HCT116 (cell line): ENCODE measurements around the gene FAM98B. TPM values are rescaled to one million over a fixed set of nuclear protein-coding genes. Genes with fewer than 3 reads are reported as not detected.

Source experiments
- ATAC-seq: fragments of 200-7000 bp; cut with Tn5 transposase; 2 replicates; pipeline ENCODE4 v1.9.1; 2020; ENCODE audit warnings: mild to moderate bottlenecking, moderate library complexity
- BruUV-seq: library from RNA; stranded (reverse); fragments of 400-500 nt; replicated peaks from 2 replicates; lab custom pipeline; 2021; lab: Mats Ljungman, UMichigan
- CTCF ChIA-PET: fragments of 300-600 bp; sonication (Branson Sonifier 250); formaldehyde crosslinking; loops from one replicate; lab custom pipeline; 2021; ENCODE audit warnings: antibody characterized with exemption; lab: Charles Lee
- POLR2A ChIA-PET: fragments of 300-600, 350-600 bp; sonication (Branson Sonifier 250); formaldehyde crosslinking; loops from one replicate; lab custom pipeline; 2021; ENCODE audit warnings: antibody characterized with exemption; lab: Charles Lee
- RAD21 ChIA-PET, 2 experiments: fragments of 300-600 bp; sonication (Branson Sonifier 250); formaldehyde crosslinking; loops; one replicate each; lab custom pipeline; 2023; ENCODE audit warnings: low total read pairs in 2 of 2; ENCODE audit not compliant: uncharacterized antibody in 2 of 2, unreplicated experiment in 2 of 2, low non-redundant PET in 1 of 2; lab: Charles Lee
- DNase-seq: peaks from one replicate; pipeline ENCODE4 v3.0.0-alpha.2; 2010; ENCODE audit warnings: low read depth, low spot score
- H2AFZ ChIP-seq: fragments of 200-600 bp; shearing (Covaris generic), sonication (generic); 2 replicates; pipeline ENCODE4 v1.6.1; 2017; ENCODE audit warnings: low read depth, mixed run types, mixed read lengths, antibody characterized with exemption, low read length; ENCODE audit not compliant: poor library complexity, severe bottlenecking
- H3K27ac ChIP-seq: 2 replicates; pipeline ENCODE4 v1.5.1; 2012; ENCODE audit warnings: low read depth, low read length
- H3K27me3 ChIP-seq: fragments of 200-600 bp; sonication (generic); 2 replicates; pipeline ENCODE4 v1.6.1; 2016; ENCODE audit warnings: mixed run types, low read length, mixed read lengths; ENCODE audit not compliant: insufficient read depth
- H3K36me3 ChIP-seq, 2 experiments: fragments of 200-500 bp in 1 of 2; fragments of 200-600 bp in 1 of 2; sonication (Bioruptor generic) in 1 of 2; sonication (generic) in 1 of 2; 2 replicates each; pipeline versions ENCODE4 v1.5.1 to v1.6.1; 2014 to 2016; ENCODE audit warnings: low read length in 2 of 2, inconsistent platforms in 1 of 2, mixed read lengths in 1 of 2, mixed run types in 1 of 2; ENCODE audit not compliant: insufficient read depth in 2 of 2, control insufficient read depth in 1 of 2
- H3K4me1 ChIP-seq, 2 experiments: fragments of 200-600 bp in 1 of 2; sonication (generic) in 1 of 2; 2 replicates each; pipeline versions ENCODE4 v1.5.1 to v1.6.1; 2012 to 2017; ENCODE audit warnings: low read length in 2 of 2, inconsistent platforms in 1 of 2, mild to moderate bottlenecking in 1 of 2, mixed read lengths in 1 of 2, mixed run types in 1 of 2, moderate library complexity in 1 of 2; ENCODE audit not compliant: insufficient read depth in 2 of 2, control insufficient read depth in 1 of 2
- H3K4me2 ChIP-seq: fragments of 200-600 bp; sonication (generic); 2 replicates; pipeline ENCODE4 v1.6.1; 2017; ENCODE audit warnings: mixed run types, low read length, mixed read lengths
- H3K4me3 ChIP-seq, 2 experiments: fragments of 200-600 bp in 1 of 2; sonication (generic) in 1 of 2; replicated peaks in 1 of 2; 2 replicates each; pipeline ENCODE4 v1.5.1; 2011 to 2016; ENCODE audit warnings: low read length in 2 of 2, control low read depth in 1 of 2, low read depth in 1 of 2, mild to moderate bottlenecking in 1 of 2, mixed read lengths in 1 of 2, mixed run types in 1 of 2
- H3K79me2 ChIP-seq: fragments of 200-600 bp; sonication (generic); 2 replicates; pipeline ENCODE4 v1.6.1; 2017; ENCODE audit warnings: mild to moderate bottlenecking, mixed run types, low read length, moderate library complexity, mixed read lengths; ENCODE audit not compliant: insufficient read depth
- H3K9ac ChIP-seq: fragments of 200-600 bp; sonication (generic); 2 replicates; pipeline ENCODE4 v1.6.1; 2016; ENCODE audit warnings: low read length, mixed read lengths
- H3K9me2 ChIP-seq: fragments of 200-600 bp; sonication (generic), shearing (Covaris generic); 2 replicates; pipeline ENCODE4 v1.6.1; 2017; ENCODE audit warnings: mixed run types, mild to moderate bottlenecking, moderate library complexity; ENCODE audit not compliant: insufficient read depth
- H3K9me3 ChIP-seq, 2 experiments: fragments of 200-500 bp in 1 of 2; fragments of 200-600 bp in 1 of 2; sonication (Bioruptor generic) in 1 of 2; sonication (generic) in 1 of 2; 2 replicates each; pipeline ENCODE4 v1.6.1; 2014 to 2017; ENCODE audit warnings: low read length in 2 of 2, mixed read lengths in 2 of 2, inconsistent platforms in 1 of 2, low read depth in 1 of 2, mild to moderate bottlenecking in 1 of 2, mixed run types in 1 of 2, moderate library complexity in 1 of 2; ENCODE audit not compliant: control insufficient read depth in 1 of 2, insufficient read depth in 1 of 2
- H4K20me1 ChIP-seq: fragments of 200-600 bp; sonication (generic), shearing (Covaris generic); 2 replicates; pipeline ENCODE4 v1.6.1; 2017; ENCODE audit warnings: mixed run types, mild to moderate bottlenecking, moderate library complexity; ENCODE audit not compliant: insufficient read depth
- CBX3 ChIP-seq: IDR thresholded peaks from 2 replicates; pipeline ENCODE4 v1.6.1; 2012; ENCODE audit warnings: low read depth
- CEBPB ChIP-seq: IDR thresholded peaks from 2 replicates; pipeline ENCODE4 v1.6.1; 2012; ENCODE audit warnings: low read depth
- EGR1 ChIP-seq: IDR thresholded peaks from 2 replicates; pipeline ENCODE4 v1.6.1; 2012; ENCODE audit warnings: low read depth
- ELF1 ChIP-seq: IDR thresholded peaks from 2 replicates; pipeline ENCODE4 v1.6.1; 2012; ENCODE audit warnings: low read depth, borderline replicate concordance
- EZH2phosphoT487 ChIP-seq: fragments of 200-600 bp; IDR thresholded peaks from 2 replicates; pipeline ENCODE4 v1.6.1; 2018; ENCODE audit warnings: antibody characterized with exemption, borderline replicate concordance
- JUND ChIP-seq: IDR thresholded peaks from 2 replicates; pipeline ENCODE4 v1.6.1; 2012
- POLR2A ChIP-seq: IDR thresholded peaks from 2 replicates; pipeline ENCODE4 v1.7.0; 2011; ENCODE audit warnings: borderline replicate concordance; ENCODE audit not compliant: insufficient read depth, insufficient read length; ENCODE audit errors: extremely low read depth
- RAD21 ChIP-seq: IDR thresholded peaks from 2 replicates; pipeline ENCODE4 v1.6.1; 2012; ENCODE audit warnings: low read depth, mild to moderate bottlenecking
- SP1 ChIP-seq: IDR thresholded peaks from 2 replicates; pipeline ENCODE4 v1.6.1; 2012; ENCODE audit warnings: low read depth
- YY1 ChIP-seq: IDR thresholded peaks from 2 replicates; pipeline ENCODE4 v1.6.1; 2011; ENCODE audit warnings: low read length, low read depth, moderate library complexity, mild to moderate bottlenecking; ENCODE audit not compliant: insufficient replicate concordance; ENCODE audit errors: extremely low read depth
- ZFX ChIP-seq: fragments of 450-650 bp; IDR thresholded peaks from 2 replicates; pipeline ENCODE4 v1.6.1; 2017
- intact Hi-C: fragments of 100-400 bp; cut with micrococcal nuclease; formaldehyde crosslinking; loops from 2 replicates; pipeline ENCODE4 v1.10.0; 2022
- total RNA-seq: library from RNA; stranded (reverse); gene quantifications from one replicate; pipeline ENCODE4 v1.2.1, GENCODE V29; 2021; ENCODE audit not compliant: unreplicated experiment
- TF ChIP-seq, protein P1 (sequence below): IDR thresholded peaks from 2 replicates; pipeline ENCODE4 v1.6.1; 2012; ENCODE audit warnings: low read depth
- TF ChIP-seq, protein P2 (sequence below): IDR thresholded peaks from 2 replicates; pipeline ENCODE4 v1.6.1; 2012

FAM98B gene
- total RNA-seq, 1 experiment from 2014 or later, result 44.3 TPM

DNA sequence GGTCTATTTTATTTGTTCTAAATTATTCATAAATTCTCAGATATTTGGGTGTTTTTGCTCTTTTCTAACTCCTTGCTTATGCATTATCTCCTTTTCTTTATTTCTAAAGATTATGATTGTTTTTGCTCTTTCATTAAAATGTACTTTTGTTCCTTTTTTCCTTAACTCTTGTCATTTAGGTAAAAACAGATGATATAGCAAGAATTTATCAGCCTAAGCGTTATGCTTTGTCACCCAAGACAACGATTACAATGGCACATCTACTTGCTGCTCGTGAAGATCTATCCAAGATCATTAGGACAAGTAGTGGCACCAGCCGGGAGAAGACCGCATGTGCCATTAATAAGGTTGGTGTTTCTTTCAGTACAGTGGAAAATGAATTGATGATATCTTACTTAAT is 27.2 kb downstream of the FAM98B start:
- no peaks in the 10 kb centered on the region for H3K4me1 ChIP-seq
- H3K36me3 ChIP-seq, result peaks cover 9 to 18% of the 10 kb centered on the region in 2 experiments
- H3K27ac ChIP-seq, result no peak overlapping the region
- H3K4me2 ChIP-seq, result no peak overlapping the region
- H3K79me2 ChIP-seq, result no peaks in the 10 kb centered on the region; the same call in 1 of the 2 replicates
- no peaks in the 10 kb centered on the region for H3K9me3 ChIP-seq
- BruUV-seq, result no TSS peak
- intact Hi-C loops, result no loop called here
- no peaks in the 10 kb centered on the region for H3K27me3 ChIP-seq
- no peaks in the 10 kb centered on the region for H3K9me2 ChIP-seq
- H3K4me3 ChIP-seq, result no peak overlapping the region
- H3K9ac ChIP-seq, result no peak overlapping the region
- TF ChIP-seq EGR1 (no peak), CEBPB (no peak), SP1 (no peak), JUND (no peak), ELF1 (no peak), YY1 (no peak), POLR2A (no peak), RAD21 (no peak), ZFX (no peak), CBX3 (no peak), EZH2phosphoT487 (no peak)
- TF ChIP-seq, protein P1, sequence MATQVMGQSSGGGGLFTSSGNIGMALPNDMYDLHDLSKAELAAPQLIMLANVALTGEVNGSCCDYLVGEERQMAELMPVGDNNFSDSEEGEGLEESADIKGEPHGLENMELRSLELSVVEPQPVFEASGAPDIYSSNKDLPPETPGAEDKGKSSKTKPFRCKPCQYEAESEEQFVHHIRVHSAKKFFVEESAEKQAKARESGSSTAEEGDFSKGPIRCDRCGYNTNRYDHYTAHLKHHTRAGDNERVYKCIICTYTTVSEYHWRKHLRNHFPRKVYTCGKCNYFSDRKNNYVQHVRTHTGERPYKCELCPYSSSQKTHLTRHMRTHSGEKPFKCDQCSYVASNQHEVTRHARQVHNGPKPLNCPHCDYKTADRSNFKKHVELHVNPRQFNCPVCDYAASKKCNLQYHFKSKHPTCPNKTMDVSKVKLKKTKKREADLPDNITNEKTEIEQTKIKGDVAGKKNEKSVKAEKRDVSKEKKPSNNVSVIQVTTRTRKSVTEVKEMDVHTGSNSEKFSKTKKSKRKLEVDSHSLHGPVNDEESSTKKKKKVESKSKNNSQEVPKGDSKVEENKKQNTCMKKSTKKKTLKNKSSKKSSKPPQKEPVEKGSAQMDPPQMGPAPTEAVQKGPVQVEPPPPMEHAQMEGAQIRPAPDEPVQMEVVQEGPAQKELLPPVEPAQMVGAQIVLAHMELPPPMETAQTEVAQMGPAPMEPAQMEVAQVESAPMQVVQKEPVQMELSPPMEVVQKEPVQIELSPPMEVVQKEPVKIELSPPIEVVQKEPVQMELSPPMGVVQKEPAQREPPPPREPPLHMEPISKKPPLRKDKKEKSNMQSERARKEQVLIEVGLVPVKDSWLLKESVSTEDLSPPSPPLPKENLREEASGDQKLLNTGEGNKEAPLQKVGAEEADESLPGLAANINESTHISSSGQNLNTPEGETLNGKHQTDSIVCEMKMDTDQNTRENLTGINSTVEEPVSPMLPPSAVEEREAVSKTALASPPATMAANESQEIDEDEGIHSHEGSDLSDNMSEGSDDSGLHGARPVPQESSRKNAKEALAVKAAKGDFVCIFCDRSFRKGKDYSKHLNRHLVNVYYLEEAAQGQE, result no peak
- TF ChIP-seq, protein P2, sequence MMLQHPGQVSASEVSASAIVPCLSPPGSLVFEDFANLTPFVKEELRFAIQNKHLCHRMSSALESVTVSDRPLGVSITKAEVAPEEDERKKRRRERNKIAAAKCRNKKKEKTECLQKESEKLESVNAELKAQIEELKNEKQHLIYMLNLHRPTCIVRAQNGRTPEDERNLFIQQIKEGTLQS, result no peak
- no peak overlapping the region for H2AFZ ChIP-seq
- ATAC-seq, result no peak
- no peaks in the 10 kb centered on the region; the same call in 1 of the 2 replicates for H4K20me1 ChIP-seq
- ChIA-PET POLR2A (no interaction called here), RAD21 (no interaction called here), CTCF (no interaction called here)
- DNase-seq, result no peak
